Ovary (tissue), 9 donors: ENCODE data around the gene BCO1. TPM values are rescaled to one million over a fixed set of nuclear protein-coding genes. Genes with fewer than 3 reads are reported as not detected.

ENCODE experiments used
- DNase-seq, 5 donors: peaks; one replicate each; pipeline ENCODE4 v3.0.0-alpha.2; 2019 to 2020
- H3K27ac ChIP-seq, 2 donors: fragments of 200-600 bp; one replicate each; pipeline versions ENCODE4 v1.5.1 to v1.8.0; 2019 to 2022
- H3K27me3 ChIP-seq: fragments of 200-600 bp; one replicate; pipeline ENCODE4 v1.8.0; 2022
- H3K36me3 ChIP-seq: fragments of 200-600 bp; sonication (generic); one replicate; pipeline ENCODE4 v1.5.1; 2019
- H3K4me1 ChIP-seq: one replicate; pipeline ENCODE4 v1.8.1; 2013; ENCODE audit warnings: mild to moderate bottlenecking, moderate library complexity; ENCODE audit not compliant: insufficient read depth
- H3K4me3 ChIP-seq: fragments of 200-600 bp; sonication (generic); one replicate; pipeline ENCODE4 v1.5.1; 2017
- H3K9me3 ChIP-seq, 2 donors: fragments of 200-600 bp in 1 of 2; sonication (generic) in 1 of 2; one replicate each; pipeline versions ENCODE4 v1.5.1 to v1.8.1; 2013 to 2019; ENCODE audit warnings: mild to moderate bottlenecking in 1 of 2, moderate library complexity in 1 of 2
- CTCF ChIP-seq, 3 donors: fragments of 450-650 bp in 2 of 3; fragments of 200-600 bp in 1 of 3; IDR thresholded peaks; one replicate each; pipeline versions ENCODE4 v1.5.1 to v1.8.0; 2016 to 2022; ENCODE audit warnings: antibody characterized with exemption in 3 of 3, mild to moderate bottlenecking in 1 of 3
- EP300 ChIP-seq: sonication (generic); formaldehyde crosslinking; IDR thresholded peaks from one replicate; pipeline ENCODE4 v1.6.1; 2017; ENCODE audit warnings: antibody characterized with exemption
- POLR2A ChIP-seq: fragments of 450-650 bp; IDR thresholded peaks from one replicate; pipeline ENCODE4 v1.6.1; 2017; ENCODE audit warnings: antibody characterized with exemption, mild to moderate bottlenecking, moderate library complexity
- WGBS, 3 donors: extraction: QIAGEN DNeasy Blood & Tissue Kit in 1 of 3; methylation state at CpG; one replicate each; pipeline versions ENCODE4 v1.1.5 to v1.1.7; 2013 to 2017; 5-methylcytosine and 5-hydroxymethylcytosine counted together
- intact Hi-C, 4 donors: fragments of 100-400 bp; cut with DNase I; formaldehyde crosslinking; loops; one replicate each; pipeline versions ENCODE4 v1.11.0 to v1.15.1; 2022 to 2023
- polyA plus RNA-seq, 2 donors: library from polyadenylated mRNA; stranded (reverse); fragments of 200-250 nt in 1 of 2; fragments of 350-450 nt in 1 of 2; fragmentation: Illumina TruSeq in 1 of 2; extraction: RNeasy Lipid Tissue Mini Kit (QIAGEN cat#74804) in 1 of 2; gene quantifications; one replicate each; pipeline ENCODE4 v1.2.3, GENCODE V29; 2013 to 2014
- total RNA-seq, 7 donors: library from RNA; depleted of rRNA in 2 of 7; stranded (reverse); fragments of >200 nt in 2 of 7; fragmentation: NEBNext Ultra II Directional in 3 of 7; extraction: Animal tissue kit (Norgen Biotek cat#: 25700) in 3 of 7; gene quantifications; one replicate each; pipeline versions ENCODE4 v1.1.0 to v1.2.4, GENCODE V29; 2016 to 2023
- donor health status: DM: no; HTN: no; CAD: no; lungs with moderate emphysema.
- donor health status: DM: no; HTN: no; CAD: no.
- donor health status: Bipolar disorder and iron deficiency.
- donor health status: DM: yes; HTN: yes; CAD: no.
- donor health status: DM: no; HTN: no; CAD: no.
- donor health status: DM: yes; HTN: yes; CAD: no.

Gene BCO1
- total and polyA plus RNA-seq, 9 donors = 0.45 to 2.5 (median 0.87) TPM

DNA sequence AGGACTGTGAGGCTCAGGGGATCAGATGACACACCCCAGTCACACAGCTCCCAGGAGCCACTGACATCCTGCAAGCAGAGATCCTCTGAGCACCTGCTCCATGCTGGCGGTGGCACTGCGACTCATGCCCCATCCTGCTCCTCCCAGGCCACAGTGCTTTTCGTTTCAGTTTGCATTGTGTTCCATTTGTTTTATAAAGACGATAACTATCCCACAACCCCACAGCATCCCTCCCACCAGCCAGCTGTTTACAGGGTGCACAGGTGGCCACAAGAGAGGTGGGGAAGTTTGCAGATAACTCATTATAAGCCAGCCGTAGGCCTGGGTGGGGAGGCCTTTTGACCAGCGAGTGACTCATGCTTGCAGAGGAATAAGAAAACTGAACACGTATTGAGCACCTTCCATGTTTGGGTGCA, 28.2 kb downstream of the BCO1 start:
- intact Hi-C loops = no loop called here
- H3K4me3 ChIP-seq = no peak overlapping the region
- WGBS, 3 donors = 57 to 65% (median 58%) methylated on average over 7 of the region's 7 CpGs
- H3K9me3 ChIP-seq = no peaks in the 10 kb centered on the region
- TF ChIP-seq CTCF (IDR thresholded peaks at IDR 0.05) (no peak), POLR2A (no peak), EP300 (no peak)
- H3K27me3 ChIP-seq = no peaks in the 10 kb centered on the region
- peak overlapping the region in 1 of 2 donors; percentile 19 for H3K27ac ChIP-seq
- H3K4me1 ChIP-seq = peaks cover 20% of the 10 kb centered on the region
- no peak for DNase-seq
- H3K36me3 ChIP-seq = no peaks in the 10 kb centered on the region

- no peak overlapping the region for H3K27ac ChIP-seq
- intact Hi-C loops = no loop called here
- no peak overlapping the region for H3K4me3 ChIP-seq
- WGBS, 3 donors = 94 to 98% (median 97%) methylated on average over 5 of the region's 5 CpGs
- H3K27me3 ChIP-seq = no peaks in the 10 kb centered on the region
- H3K36me3 ChIP-seq = no peaks in the 10 kb centered on the region
- peaks cover 20% of the 10 kb centered on the region for H3K4me1 ChIP-seq
- no peaks in the 10 kb centered on the region for H3K9me3 ChIP-seq
- TF ChIP-seq EP300 (no peak), CTCF (IDR thresholded peaks at IDR 0.05) (no peak), POLR2A (no peak)
- no peak for DNase-seq
Observed at GRCh38 chr16:81268509-81268908, 30.0 kb downstream of the BCO1 start.

DNA sequence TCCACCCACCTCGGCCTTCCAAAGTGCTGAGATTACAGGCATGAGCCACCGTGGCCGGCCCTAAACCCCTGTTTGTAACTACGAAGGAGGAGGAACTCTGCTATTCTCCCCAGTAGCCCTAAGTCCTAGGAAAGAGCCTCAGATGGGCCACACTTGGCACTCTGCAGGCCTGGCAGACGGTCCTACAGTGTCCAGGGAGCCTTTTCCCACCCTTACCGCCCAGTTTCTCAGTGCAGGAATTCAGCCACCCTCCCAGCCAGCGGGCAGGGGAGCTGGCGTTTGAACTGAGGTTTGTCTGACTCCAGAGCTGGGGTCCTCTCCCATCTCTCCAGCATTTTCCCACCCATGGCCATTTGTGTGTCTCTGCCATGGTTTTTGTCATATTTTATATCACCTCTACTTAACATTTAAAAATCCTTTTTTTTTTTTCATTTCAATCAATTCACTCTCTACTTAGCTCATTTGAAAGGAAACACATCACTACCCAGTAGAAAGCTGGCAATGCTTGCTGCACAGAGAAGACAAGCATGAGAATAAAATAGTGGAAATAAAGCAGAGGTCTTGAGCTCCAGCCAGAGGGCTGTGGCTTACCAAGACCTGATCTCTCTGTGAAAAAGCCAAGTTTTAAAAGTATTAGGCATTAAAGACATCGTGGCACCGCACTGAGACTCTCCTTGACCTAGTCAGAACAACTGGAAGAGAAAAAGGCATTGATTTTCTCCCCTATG, 34.9 kb downstream of the BCO1 start:
- Histone ChIP-seq H3K27me3 (no peaks in the 10 kb centered on the region), H3K4me3 (no peak overlapping the region), H3K9me3 (no peaks in the 10 kb centered on the region), H3K4me1 (no peaks in the 10 kb centered on the region), H3K36me3 (no peaks in the 10 kb centered on the region), H3K27ac (no peak overlapping the region)
- WGBS, 3 donors = 44 to 58% (median 56%) methylated on average over 10 of the region's 10 CpGs
- no peak for TF ChIP-seq CTCF (IDR thresholded peaks at IDR 0.05)
- no peak for TF ChIP-seq POLR2A
- TF ChIP-seq EP300 = no peak
- no peak for DNase-seq
- intact Hi-C loops = no loop called here

- H3K9me3 ChIP-seq = no peaks in the 10 kb centered on the region
- no peaks in the 10 kb centered on the region for H3K4me1 ChIP-seq
- H3K36me3 ChIP-seq = no peaks in the 10 kb centered on the region
- H3K27me3 ChIP-seq = no peaks in the 10 kb centered on the region
- intact Hi-C loops = no loop called here
- TF ChIP-seq POLR2A = no peak
- TF ChIP-seq EP300 = no peak
- TF ChIP-seq CTCF (IDR thresholded peaks at IDR 0.05) = no peak
- 63 to 74% (median 74%) methylated on average over 9 of the region's 9 CpGs for WGBS, 3 donors
- H3K27ac ChIP-seq = no peak overlapping the region
- DNase-seq = no peak
- no peak overlapping the region for H3K4me3 ChIP-seq
Observed at GRCh38 chr16:81275064-81275532, 36.6 kb downstream of the BCO1 start.
